IMR-90 (cell line): Measurements from ENCODE around the gene WWP2. TPM values are rescaled to one million over a fixed set of nuclear protein-coding genes. Genes with fewer than 3 reads are reported as not detected.

Source experiments
- ATAC-seq: fragments of 200-7000 bp; cut with Tn5 transposase; 2 replicates; pipeline ENCODE4 v1.9.1; 2020; ENCODE audit warnings: low read depth, mild to moderate bottlenecking, moderate library complexity
- BruUV-seq: library from RNA; stranded (reverse); fragments of 400-500 nt; replicated peaks from 2 replicates; lab custom pipeline; 2021; lab: Mats Ljungman, UMichigan
- CTCF ChIA-PET: fragments of 300-600 bp; formaldehyde crosslinking; extraction: SDS; loops from one replicate; lab custom pipeline; 2021; ENCODE audit warnings: antibody characterized with exemption; lab: Yijun Ruan, JAX
- POLR2A ChIA-PET: fragments of 300-600 bp; sonication (Branson Sonifier 250); formaldehyde crosslinking; loops from one replicate; lab custom pipeline; 2022; ENCODE audit warnings: antibody characterized with exemption; ENCODE audit not compliant: unreplicated experiment; lab: Charles Lee
- DNase-seq: peaks from one replicate; pipeline ENCODE4 v3.0.0; 2013
- H2AFZ ChIP-seq: replicated peaks from 2 replicates; pipeline ENCODE3; 2013; ENCODE audit warnings: low read length, mild to moderate bottlenecking; ENCODE audit not compliant: poor library complexity
- H2AK5ac ChIP-seq: 2 replicates; pipeline ENCODE4 v1.6.1; 2013; ENCODE audit warnings: low read depth, low read length, inconsistent platforms
- H2AK9ac ChIP-seq: replicated peaks from 2 replicates; pipeline ENCODE3; 2013; ENCODE audit warnings: mild to moderate bottlenecking, low read depth, low read length, moderate library complexity; ENCODE audit not compliant: poor library complexity
- H2BK120ac ChIP-seq: 2 replicates; pipeline ENCODE4 v1.6.1; 2013; ENCODE audit warnings: low read depth, low read length, inconsistent platforms
- H2BK15ac ChIP-seq: 3 replicates; pipeline ENCODE4 v1.6.1; 2013; ENCODE audit warnings: low read depth, low read length, inconsistent platforms
- H2BK20ac ChIP-seq: 2 replicates; pipeline ENCODE4 v1.6.1; 2013; ENCODE audit warnings: low read depth, mild to moderate bottlenecking, inconsistent platforms, low read length, moderate library complexity
- H2BK5ac ChIP-seq: 2 replicates; pipeline ENCODE4 v1.6.1; 2013; ENCODE audit warnings: mild to moderate bottlenecking, low read depth, low read length, inconsistent platforms; ENCODE audit not compliant: poor library complexity, severe bottlenecking
- H3K14ac ChIP-seq: replicated peaks from 2 replicates; pipeline ENCODE4 v1.6.1; 2013; ENCODE audit warnings: low read depth, low read length, inconsistent platforms
- H3K18ac ChIP-seq: 2 replicates; pipeline ENCODE4 v1.6.1; 2013; ENCODE audit warnings: low read depth, low read length, control low read depth
- H3K23ac ChIP-seq: 2 replicates; pipeline ENCODE4 v1.6.1; 2013; ENCODE audit warnings: low read depth, low read length, inconsistent platforms
- H3K27ac ChIP-seq: 2 replicates; pipeline ENCODE4 v1.5.1; 2013; ENCODE audit warnings: mild to moderate bottlenecking, control low read depth, low read length; ENCODE audit not compliant: insufficient read depth
- H3K27me3 ChIP-seq: 2 replicates; pipeline ENCODE4 v1.6.1; 2013; ENCODE audit warnings: low read length; ENCODE audit not compliant: control insufficient read depth, insufficient read depth
- H3K36me3 ChIP-seq: 2 replicates; pipeline ENCODE4 v1.6.1; 2013; ENCODE audit warnings: low read length, mixed read lengths; ENCODE audit not compliant: control insufficient read depth, insufficient read depth
- H3K4ac ChIP-seq: 2 replicates; pipeline ENCODE4 v1.6.1; 2013; ENCODE audit warnings: low read depth, low read length, inconsistent platforms
- H3K4me1 ChIP-seq: 2 replicates; pipeline ENCODE4 v1.6.1; 2013; ENCODE audit warnings: low read length, mixed read lengths; ENCODE audit not compliant: control insufficient read depth, insufficient read depth
- H3K4me2 ChIP-seq: 2 replicates; pipeline ENCODE4 v1.6.1; 2013; ENCODE audit warnings: low read depth, mild to moderate bottlenecking, control low read depth, low read length, moderate library complexity
- H3K4me3 ChIP-seq: 2 replicates; pipeline ENCODE4 v1.5.1; 2013; ENCODE audit warnings: low read depth, mild to moderate bottlenecking, control low read depth, low read length, moderate library complexity; ENCODE audit not compliant: insufficient read depth
- H3K56ac ChIP-seq: 2 replicates; pipeline ENCODE4 v1.6.1; 2013; ENCODE audit warnings: low read length, inconsistent platforms; ENCODE audit not compliant: insufficient read depth; ENCODE audit errors: extremely low read depth
- H3K79me1 ChIP-seq, 2 experiments: 2 replicates each; pipeline ENCODE4 v1.6.1; 2013; ENCODE audit warnings: low read length in 2 of 2, inconsistent platforms in 1 of 2, low read depth in 1 of 2
- H3K9ac ChIP-seq: 2 replicates; pipeline ENCODE4 v1.6.1; 2013; ENCODE audit warnings: low read depth, low read length, control low read depth
- H3K9me1 ChIP-seq: 2 replicates; pipeline ENCODE4 v1.6.1; 2013; ENCODE audit warnings: low read length, inconsistent platforms; ENCODE audit not compliant: insufficient read depth
- H3K9me3 ChIP-seq: 2 replicates; pipeline ENCODE4 v1.6.1; 2013; ENCODE audit warnings: low read length; ENCODE audit not compliant: control insufficient read depth, insufficient read depth
- H4K20me1 ChIP-seq: 2 replicates; pipeline ENCODE4 v1.6.1; 2013; ENCODE audit warnings: low read length, inconsistent platforms; ENCODE audit not compliant: insufficient read depth
- H4K5ac ChIP-seq: 2 replicates; pipeline ENCODE4 v1.6.1; 2013; ENCODE audit warnings: mild to moderate bottlenecking, low read depth, low read length, control low read depth
- H4K8ac ChIP-seq, 2 experiments: 2 replicates each; pipeline ENCODE4 v1.6.1; 2013; ENCODE audit warnings: low read depth in 2 of 2, low read length in 2 of 2, control low read depth in 1 of 2, inconsistent platforms in 1 of 2
- H4K91ac ChIP-seq: 2 replicates; pipeline ENCODE4 v1.6.1; 2013; ENCODE audit warnings: low read depth, low read length, inconsistent platforms; ENCODE audit not compliant: insufficient read depth
- BHLHE40 ChIP-seq: fragments of 150-350 bp; IDR thresholded peaks from 2 replicates; pipeline ENCODE4 v1.6.1; 2016; ENCODE audit warnings: mild to moderate bottlenecking, low read depth, low read length
- CEBPB ChIP-seq: IDR thresholded peaks from 2 replicates; pipeline ENCODE4 v1.6.1; 2012; ENCODE audit warnings: low read depth, low read length, improper control_type of control experiment
- CHD1 ChIP-seq: IDR thresholded peaks from 2 replicates; pipeline ENCODE4 v1.6.1; 2012; ENCODE audit warnings: low read depth, low read length, improper control_type of control experiment
- CTCF ChIP-seq: conservative IDR thresholded peaks from 2 replicates; pipeline ENCODE4 v1.5.1; 2012; ENCODE audit warnings: mild to moderate bottlenecking, low read depth, low read length, improper control_type of control experiment
- ELK1 ChIP-seq: fragments of 150-350 bp; IDR thresholded peaks from 2 replicates; pipeline ENCODE4 v1.6.1; 2016; ENCODE audit warnings: low read depth, mild to moderate bottlenecking, low read length, moderate library complexity, borderline replicate concordance
- FOS ChIP-seq: fragments of 150-350 bp; IDR thresholded peaks from 2 replicates; pipeline ENCODE4 v1.6.1; 2016; ENCODE audit warnings: low read depth, low read length
- MAFK ChIP-seq: IDR thresholded peaks from 2 replicates; pipeline ENCODE4 v1.6.1; 2012; ENCODE audit warnings: low read depth, low read length, improper control_type of control experiment
- MAZ ChIP-seq: IDR thresholded peaks from 2 replicates; pipeline ENCODE4 v1.6.1; 2012; ENCODE audit warnings: low read depth, mild to moderate bottlenecking, low read length, improper control_type of control experiment, moderate library complexity, borderline replicate concordance
- NFE2L2 ChIP-seq: fragments of 150-350 bp; IDR thresholded peaks from 2 replicates; pipeline ENCODE4 v1.6.1; 2016; ENCODE audit warnings: low read depth, mild to moderate bottlenecking, low read length
- POLR2A ChIP-seq: IDR thresholded peaks from 2 replicates; pipeline ENCODE4 v1.6.1; 2012; ENCODE audit warnings: mild to moderate bottlenecking, low read depth, low read length
- RAD21 ChIP-seq: IDR thresholded peaks from 2 replicates; pipeline ENCODE4 v1.6.1; 2012; ENCODE audit warnings: low read length, improper control_type of control experiment
- RCOR1 ChIP-seq: IDR thresholded peaks from 2 replicates; pipeline ENCODE4 v1.6.1; 2012; ENCODE audit warnings: mild to moderate bottlenecking, low read length, improper control_type of control experiment; ENCODE audit not compliant: insufficient replicate concordance
- SMC3 ChIP-seq: fragments of 150-350 bp; IDR thresholded peaks from 2 replicates; pipeline ENCODE4 v1.6.1; 2016; ENCODE audit warnings: low read depth, mild to moderate bottlenecking, antibody characterized with exemption, low read length, moderate library complexity
- USF2 ChIP-seq: fragments of 150-350 bp; IDR thresholded peaks from 2 replicates; pipeline ENCODE4 v1.6.1; 2017; ENCODE audit warnings: mild to moderate bottlenecking, antibody characterized with exemption, low read length, low read depth
- WGBS, 2 experiments: methylation state at CpG; one replicate each; pipeline versions ENCODE4 v1.1.5 to v1.1.7; 2013; ENCODE audit warnings: missing lambda C conversion rate in 2 of 2; ENCODE audit not compliant: insufficient read length in 1 of 2; ENCODE audit errors: extremely low coverage in 2 of 2; 5-methylcytosine and 5-hydroxymethylcytosine counted together
- dilution Hi-C: fragments of 300-500 bp; cut with HindIII; formaldehyde crosslinking; loops from one replicate; pipeline ENCODE4 v1.14.3; 2018; ENCODE audit warnings: low sequenced_read_pairs; ENCODE audit not compliant: unreplicated experiment
- in situ Hi-C: fragments of 300-500 bp; cut with MboI; formaldehyde crosslinking; loops from 3 replicates; pipeline ENCODE4 v1.14.3; 2019; ENCODE audit warnings: low sequenced_read_pairs, inconsistent platforms, mixed read lengths
- intact Hi-C: fragments of 100-400 bp; cut with micrococcal nuclease; formaldehyde crosslinking; loops from 2 replicates; pipeline ENCODE4 v1.10.0; 2022
- polyA plus RNA-seq, 3 experiments: library from polyadenylated mRNA; depleted of rRNA; stranded (reverse); fragments of >200 nt; gene quantifications; 2 replicates each; pipeline ENCODE4 v1.2.3, GENCODE V29; 2012; ENCODE audit warnings: low replicate concordance in 1 of 3
- total RNA-seq: library from RNA; depleted of rRNA; stranded (reverse); fragments of >200 nt; gene quantifications from 2 replicates; pipeline ENCODE4 v1.2.3, GENCODE V29; 2012

WWP2 gene
- total and polyA plus RNA-seq, 2 of the 4 experiments (the other 2 are of a cell fraction), result 12.7 to 13.7 TPM

GRCh38 chr16:69932228-69932627 lies 170.1 kb downstream of the WWP2 start:
- TF ChIP-seq USF2, result no peak
- TF ChIP-seq NFE2L2, result no peak
- no peak for TF ChIP-seq MAZ
- no peak for TF ChIP-seq RCOR1
- TF ChIP-seq CEBPB, result no peak
- no peak for TF ChIP-seq ELK1
- no peak for TF ChIP-seq POLR2A
- TF ChIP-seq BHLHE40, result no peak
- TF ChIP-seq CTCF, result no peak
- no peak for TF ChIP-seq CHD1
- TF ChIP-seq FOS, result no peak
- TF ChIP-seq RAD21, result no peak
- no peak for TF ChIP-seq SMC3
- no peak for TF ChIP-seq MAFK
- no peak overlapping the region for H2AFZ ChIP-seq
- H3K56ac ChIP-seq, result no peak overlapping the region
- H3K4ac ChIP-seq, result no peak overlapping the region
- no peak overlapping the region for H4K5ac ChIP-seq
- H3K79me1 ChIP-seq, result no peaks in the 10 kb centered on the region
- DNase-seq (no peak), ATAC-seq (no peak)
- H4K91ac ChIP-seq, result no peak overlapping the region
- H3K14ac ChIP-seq, result no peak overlapping the region
- ChIA-PET POLR2A (no interaction called here), CTCF (interaction anchor here (1.2 kb wide), 1 partner anchor 135 kb away, joined by 3 read pairs; no protein-coding TSS in a partner anchor)
- H4K20me1 ChIP-seq, result no peaks in the 10 kb centered on the region
- WGBS, 2 experiments, result 67% methylated on average over 3 of the region's 9 CpGs; no CpG with 5 or more reads in 1 of the 2 experiments
- dilution Hi-C loops, result no loop called here
- H2BK15ac ChIP-seq, result no peak overlapping the region
- no peaks in the 10 kb centered on the region for H3K27me3 ChIP-seq
- no peak overlapping the region for H4K8ac ChIP-seq
- H2BK5ac ChIP-seq, result no peak overlapping the region
- no peak overlapping the region for H3K23ac ChIP-seq
- peaks cover 40% of the 10 kb centered on the region for H3K36me3 ChIP-seq
- H2BK20ac ChIP-seq, result no peak overlapping the region
- no peak overlapping the region for H2AK5ac ChIP-seq
- no peaks in the 10 kb centered on the region for H3K9me3 ChIP-seq
- no peak overlapping the region for H3K4me3 ChIP-seq
- no peak overlapping the region for H2AK9ac ChIP-seq
- no peak overlapping the region for H3K27ac ChIP-seq
- no peak overlapping the region for H3K18ac ChIP-seq
- H3K4me1 ChIP-seq, result peaks cover 2% of the 10 kb centered on the region; the same call in 1 of the 2 replicates
- no peaks in the 10 kb centered on the region for H3K9me1 ChIP-seq
- H2BK120ac ChIP-seq, result no peak overlapping the region
- intact Hi-C loops, result loop anchor here (5.0 kb wide), 1 partner anchor 220 kb away; no protein-coding TSS in a partner anchor
- in situ Hi-C loops, result loop anchor here (5.0 kb wide), 1 partner anchor 135 kb away; no protein-coding TSS in a partner anchor
- BruUV-seq, result no TSS peak
- no peak overlapping the region for H3K4me2 ChIP-seq
- no peak overlapping the region for H3K9ac ChIP-seq
